HCT116 (cell line): ENCODE data around the gene BOC. TPM values are rescaled to one million over a fixed set of nuclear protein-coding genes. Genes with fewer than 3 reads are reported as not detected.

Experiments used
- ATAC-seq: fragments of 200-7000 bp; cut with Tn5 transposase; 2 replicates; pipeline ENCODE4 v1.9.1; 2020; ENCODE audit warnings: mild to moderate bottlenecking, moderate library complexity
- BruUV-seq: library from RNA; stranded (reverse); fragments of 400-500 nt; replicated peaks from 2 replicates; lab custom pipeline; 2021; lab: Mats Ljungman, UMichigan
- CTCF ChIA-PET: fragments of 300-600 bp; sonication (Branson Sonifier 250); formaldehyde crosslinking; loops from one replicate; lab custom pipeline; 2021; ENCODE audit warnings: antibody characterized with exemption; lab: Charles Lee
- POLR2A ChIA-PET: fragments of 300-600, 350-600 bp; sonication (Branson Sonifier 250); formaldehyde crosslinking; loops from one replicate; lab custom pipeline; 2021; ENCODE audit warnings: antibody characterized with exemption; lab: Charles Lee
- RAD21 ChIA-PET, 2 experiments: fragments of 300-600 bp; sonication (Branson Sonifier 250); formaldehyde crosslinking; loops; one replicate each; lab custom pipeline; 2023; ENCODE audit warnings: low total read pairs in 2 of 2; ENCODE audit not compliant: uncharacterized antibody in 2 of 2, unreplicated experiment in 2 of 2, low non-redundant PET in 1 of 2; lab: Charles Lee
- DNase-seq: peaks from one replicate; pipeline ENCODE4 v3.0.0-alpha.2; 2010; ENCODE audit warnings: low read depth, low spot score
- H2AFZ ChIP-seq: fragments of 200-600 bp; shearing (Covaris generic), sonication (generic); 2 replicates; pipeline ENCODE4 v1.6.1; 2017; ENCODE audit warnings: low read depth, mixed run types, mixed read lengths, antibody characterized with exemption, low read length; ENCODE audit not compliant: poor library complexity, severe bottlenecking
- H3K27ac ChIP-seq: 2 replicates; pipeline ENCODE4 v1.5.1; 2012; ENCODE audit warnings: low read depth, low read length
- H3K27me3 ChIP-seq: fragments of 200-600 bp; sonication (generic); 2 replicates; pipeline ENCODE4 v1.6.1; 2016; ENCODE audit warnings: mixed run types, low read length, mixed read lengths; ENCODE audit not compliant: insufficient read depth
- H3K36me3 ChIP-seq, 2 experiments: fragments of 200-500 bp in 1 of 2; fragments of 200-600 bp in 1 of 2; sonication (Bioruptor generic) in 1 of 2; sonication (generic) in 1 of 2; 2 replicates each; pipeline versions ENCODE4 v1.5.1 to v1.6.1; 2014 to 2016; ENCODE audit warnings: low read length in 2 of 2, inconsistent platforms in 1 of 2, mixed read lengths in 1 of 2, mixed run types in 1 of 2; ENCODE audit not compliant: insufficient read depth in 2 of 2, control insufficient read depth in 1 of 2
- H3K4me1 ChIP-seq, 2 experiments: fragments of 200-600 bp in 1 of 2; sonication (generic) in 1 of 2; 2 replicates each; pipeline versions ENCODE4 v1.5.1 to v1.6.1; 2012 to 2017; ENCODE audit warnings: low read length in 2 of 2, inconsistent platforms in 1 of 2, mild to moderate bottlenecking in 1 of 2, mixed read lengths in 1 of 2, mixed run types in 1 of 2, moderate library complexity in 1 of 2; ENCODE audit not compliant: insufficient read depth in 2 of 2, control insufficient read depth in 1 of 2
- H3K4me2 ChIP-seq: fragments of 200-600 bp; sonication (generic); 2 replicates; pipeline ENCODE4 v1.6.1; 2017; ENCODE audit warnings: mixed run types, low read length, mixed read lengths
- H3K4me3 ChIP-seq, 2 experiments: fragments of 200-600 bp in 1 of 2; sonication (generic) in 1 of 2; replicated peaks in 1 of 2; 2 replicates each; pipeline ENCODE4 v1.5.1; 2011 to 2016; ENCODE audit warnings: low read length in 2 of 2, control low read depth in 1 of 2, low read depth in 1 of 2, mild to moderate bottlenecking in 1 of 2, mixed read lengths in 1 of 2, mixed run types in 1 of 2
- H3K79me2 ChIP-seq: fragments of 200-600 bp; sonication (generic); 2 replicates; pipeline ENCODE4 v1.6.1; 2017; ENCODE audit warnings: mild to moderate bottlenecking, mixed run types, low read length, moderate library complexity, mixed read lengths; ENCODE audit not compliant: insufficient read depth
- H3K9ac ChIP-seq: fragments of 200-600 bp; sonication (generic); 2 replicates; pipeline ENCODE4 v1.6.1; 2016; ENCODE audit warnings: low read length, mixed read lengths
- H3K9me2 ChIP-seq: fragments of 200-600 bp; sonication (generic), shearing (Covaris generic); 2 replicates; pipeline ENCODE4 v1.6.1; 2017; ENCODE audit warnings: mixed run types, mild to moderate bottlenecking, moderate library complexity; ENCODE audit not compliant: insufficient read depth
- H3K9me3 ChIP-seq, 2 experiments: fragments of 200-500 bp in 1 of 2; fragments of 200-600 bp in 1 of 2; sonication (Bioruptor generic) in 1 of 2; sonication (generic) in 1 of 2; 2 replicates each; pipeline ENCODE4 v1.6.1; 2014 to 2017; ENCODE audit warnings: low read length in 2 of 2, mixed read lengths in 2 of 2, inconsistent platforms in 1 of 2, low read depth in 1 of 2, mild to moderate bottlenecking in 1 of 2, mixed run types in 1 of 2, moderate library complexity in 1 of 2; ENCODE audit not compliant: control insufficient read depth in 1 of 2, insufficient read depth in 1 of 2
- H4K20me1 ChIP-seq: fragments of 200-600 bp; sonication (generic), shearing (Covaris generic); 2 replicates; pipeline ENCODE4 v1.6.1; 2017; ENCODE audit warnings: mixed run types, mild to moderate bottlenecking, moderate library complexity; ENCODE audit not compliant: insufficient read depth
- CBX3 ChIP-seq: IDR thresholded peaks from 2 replicates; pipeline ENCODE4 v1.6.1; 2012; ENCODE audit warnings: low read depth
- CEBPB ChIP-seq: IDR thresholded peaks from 2 replicates; pipeline ENCODE4 v1.6.1; 2012; ENCODE audit warnings: low read depth
- EGR1 ChIP-seq: IDR thresholded peaks from 2 replicates; pipeline ENCODE4 v1.6.1; 2012; ENCODE audit warnings: low read depth
- ELF1 ChIP-seq: IDR thresholded peaks from 2 replicates; pipeline ENCODE4 v1.6.1; 2012; ENCODE audit warnings: low read depth, borderline replicate concordance
- EZH2phosphoT487 ChIP-seq: fragments of 200-600 bp; IDR thresholded peaks from 2 replicates; pipeline ENCODE4 v1.6.1; 2018; ENCODE audit warnings: antibody characterized with exemption, borderline replicate concordance
- FOSL1 ChIP-seq: IDR thresholded peaks from 2 replicates; pipeline ENCODE4 v1.6.1; 2012; ENCODE audit warnings: low read depth
- JUND ChIP-seq: IDR thresholded peaks from 2 replicates; pipeline ENCODE4 v1.6.1; 2012
- POLR2AphosphoS5 ChIP-seq: IDR thresholded peaks from 2 replicates; pipeline ENCODE4 v1.6.1; 2011; ENCODE audit warnings: mild to moderate bottlenecking, low read depth, low read length, moderate library complexity
- RAD21 ChIP-seq: IDR thresholded peaks from 2 replicates; pipeline ENCODE4 v1.6.1; 2012; ENCODE audit warnings: low read depth, mild to moderate bottlenecking
- SIN3A ChIP-seq: IDR thresholded peaks from 2 replicates; pipeline ENCODE4 v1.6.1; 2012; ENCODE audit warnings: low read depth
- SP1 ChIP-seq: IDR thresholded peaks from 2 replicates; pipeline ENCODE4 v1.6.1; 2012; ENCODE audit warnings: low read depth
- SRF ChIP-seq: IDR thresholded peaks from 2 replicates; pipeline ENCODE4 v1.6.1; 2012; ENCODE audit warnings: low read depth
- YY1 ChIP-seq: IDR thresholded peaks from 2 replicates; pipeline ENCODE4 v1.6.1; 2011; ENCODE audit warnings: low read length, low read depth, moderate library complexity, mild to moderate bottlenecking; ENCODE audit not compliant: insufficient replicate concordance; ENCODE audit errors: extremely low read depth
- ZNF274 ChIP-seq: fragments of 200-500 bp; sonication (Bioruptor generic); IDR thresholded peaks from 2 replicates; pipeline ENCODE4 v1.6.1; 2014; ENCODE audit warnings: mild to moderate bottlenecking, low read depth, low read length, inconsistent platforms
- intact Hi-C: fragments of 100-400 bp; cut with micrococcal nuclease; formaldehyde crosslinking; loops from 2 replicates; pipeline ENCODE4 v1.10.0; 2022
- total RNA-seq: library from RNA; stranded (reverse); gene quantifications from one replicate; pipeline ENCODE4 v1.2.1, GENCODE V29; 2021; ENCODE audit not compliant: unreplicated experiment
- TF ChIP-seq, protein P1 (sequence below): IDR thresholded peaks from 2 replicates; pipeline ENCODE4 v1.6.1; 2012; ENCODE audit warnings: low read depth
- TF ChIP-seq, protein P2 (sequence below), 3 experiments: fragments of 200-600 bp in 1 of 3; sonication (generic) in 1 of 3; IDR thresholded peaks in 2 of 3; conservative IDR thresholded peaks in 1 of 3; 2 replicates each; pipeline ENCODE4 v1.5.1; 2012 to 2017; ENCODE audit warnings: low read depth in 2 of 3, low read length in 2 of 3, antibody characterized with exemption in 1 of 3, borderline replicate concordance in 1 of 3, control low read depth in 1 of 3, mild to moderate bottlenecking in 1 of 3, mixed read lengths in 1 of 3, mixed run types in 1 of 3, moderate library complexity in 1 of 3; ENCODE audit not compliant: insufficient read depth in 1 of 3
- TF ChIP-seq, protein P3 (sequence below): IDR thresholded peaks from 2 replicates; pipeline ENCODE4 v1.6.1; 2012
- TF ChIP-seq, protein P4 (sequence below): IDR thresholded peaks from 2 replicates; pipeline ENCODE4 v1.6.1; 2012
- TF ChIP-seq, protein P5 (sequence below): IDR thresholded peaks from 2 replicates; pipeline ENCODE4 v1.6.1; 2011; ENCODE audit warnings: mild to moderate bottlenecking, low read length, moderate library complexity; ENCODE audit not compliant: insufficient replicate concordance; ENCODE audit errors: extremely low read depth

Gene BOC
- total RNA-seq, 1 experiment from 2014 or later: 3.3 TPM

DNA sequence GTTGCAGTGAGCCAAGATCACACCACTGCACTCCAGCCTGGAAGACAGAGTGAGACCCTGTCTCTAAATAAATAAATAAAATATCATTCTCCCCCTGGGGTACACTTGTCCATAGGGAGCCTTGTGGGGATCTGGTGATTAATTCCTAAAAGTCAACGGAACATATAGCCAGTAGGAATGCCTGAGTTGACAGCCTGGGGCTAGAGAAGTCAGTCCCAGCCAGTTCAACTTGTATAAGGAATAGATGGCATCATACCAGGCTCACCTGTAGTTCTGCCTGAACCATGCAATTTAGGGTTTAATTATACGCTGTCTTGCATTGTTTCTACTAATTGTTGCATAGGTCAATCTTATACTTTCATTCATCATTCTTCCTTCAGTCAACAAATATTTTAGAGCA is 5.9 kb upstream of the BOC start:
- Histone ChIP-seq H3K9ac (no peak overlapping the region), H3K4me3 (no peak overlapping the region), H3K4me2 (no peak overlapping the region), H3K79me2 (no peaks in the 10 kb centered on the region), H2AFZ (no peak overlapping the region), H3K9me3 (no peaks in the 10 kb centered on the region), H3K9me2 (no peaks in the 10 kb centered on the region), H3K4me1 (no peaks in the 10 kb centered on the region), H3K27me3 (no peaks in the 10 kb centered on the region), H3K27ac (no peak overlapping the region), H4K20me1 (no peaks in the 10 kb centered on the region), H3K36me3 (no peaks in the 10 kb centered on the region)
- ChIA-PET POLR2A (no interaction called here), CTCF (no interaction called here), RAD21 (no interaction called here)
- no peak for TF ChIP-seq SP1
- TF ChIP-seq EGR1: no peak
- TF ChIP-seq EZH2phosphoT487: no peak
- TF ChIP-seq SRF: no peak
- TF ChIP-seq JUND: no peak
- TF ChIP-seq ZNF274: no peak
- TF ChIP-seq, protein P1, sequence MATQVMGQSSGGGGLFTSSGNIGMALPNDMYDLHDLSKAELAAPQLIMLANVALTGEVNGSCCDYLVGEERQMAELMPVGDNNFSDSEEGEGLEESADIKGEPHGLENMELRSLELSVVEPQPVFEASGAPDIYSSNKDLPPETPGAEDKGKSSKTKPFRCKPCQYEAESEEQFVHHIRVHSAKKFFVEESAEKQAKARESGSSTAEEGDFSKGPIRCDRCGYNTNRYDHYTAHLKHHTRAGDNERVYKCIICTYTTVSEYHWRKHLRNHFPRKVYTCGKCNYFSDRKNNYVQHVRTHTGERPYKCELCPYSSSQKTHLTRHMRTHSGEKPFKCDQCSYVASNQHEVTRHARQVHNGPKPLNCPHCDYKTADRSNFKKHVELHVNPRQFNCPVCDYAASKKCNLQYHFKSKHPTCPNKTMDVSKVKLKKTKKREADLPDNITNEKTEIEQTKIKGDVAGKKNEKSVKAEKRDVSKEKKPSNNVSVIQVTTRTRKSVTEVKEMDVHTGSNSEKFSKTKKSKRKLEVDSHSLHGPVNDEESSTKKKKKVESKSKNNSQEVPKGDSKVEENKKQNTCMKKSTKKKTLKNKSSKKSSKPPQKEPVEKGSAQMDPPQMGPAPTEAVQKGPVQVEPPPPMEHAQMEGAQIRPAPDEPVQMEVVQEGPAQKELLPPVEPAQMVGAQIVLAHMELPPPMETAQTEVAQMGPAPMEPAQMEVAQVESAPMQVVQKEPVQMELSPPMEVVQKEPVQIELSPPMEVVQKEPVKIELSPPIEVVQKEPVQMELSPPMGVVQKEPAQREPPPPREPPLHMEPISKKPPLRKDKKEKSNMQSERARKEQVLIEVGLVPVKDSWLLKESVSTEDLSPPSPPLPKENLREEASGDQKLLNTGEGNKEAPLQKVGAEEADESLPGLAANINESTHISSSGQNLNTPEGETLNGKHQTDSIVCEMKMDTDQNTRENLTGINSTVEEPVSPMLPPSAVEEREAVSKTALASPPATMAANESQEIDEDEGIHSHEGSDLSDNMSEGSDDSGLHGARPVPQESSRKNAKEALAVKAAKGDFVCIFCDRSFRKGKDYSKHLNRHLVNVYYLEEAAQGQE: no peak
- no peak for TF ChIP-seq SIN3A
- no peak for TF ChIP-seq CEBPB
- TF ChIP-seq YY1: no peak
- TF ChIP-seq RAD21: no peak
- TF ChIP-seq, protein P2, sequence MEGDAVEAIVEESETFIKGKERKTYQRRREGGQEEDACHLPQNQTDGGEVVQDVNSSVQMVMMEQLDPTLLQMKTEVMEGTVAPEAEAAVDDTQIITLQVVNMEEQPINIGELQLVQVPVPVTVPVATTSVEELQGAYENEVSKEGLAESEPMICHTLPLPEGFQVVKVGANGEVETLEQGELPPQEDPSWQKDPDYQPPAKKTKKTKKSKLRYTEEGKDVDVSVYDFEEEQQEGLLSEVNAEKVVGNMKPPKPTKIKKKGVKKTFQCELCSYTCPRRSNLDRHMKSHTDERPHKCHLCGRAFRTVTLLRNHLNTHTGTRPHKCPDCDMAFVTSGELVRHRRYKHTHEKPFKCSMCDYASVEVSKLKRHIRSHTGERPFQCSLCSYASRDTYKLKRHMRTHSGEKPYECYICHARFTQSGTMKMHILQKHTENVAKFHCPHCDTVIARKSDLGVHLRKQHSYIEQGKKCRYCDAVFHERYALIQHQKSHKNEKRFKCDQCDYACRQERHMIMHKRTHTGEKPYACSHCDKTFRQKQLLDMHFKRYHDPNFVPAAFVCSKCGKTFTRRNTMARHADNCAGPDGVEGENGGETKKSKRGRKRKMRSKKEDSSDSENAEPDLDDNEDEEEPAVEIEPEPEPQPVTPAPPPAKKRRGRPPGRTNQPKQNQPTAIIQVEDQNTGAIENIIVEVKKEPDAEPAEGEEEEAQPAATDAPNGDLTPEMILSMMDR (IDR thresholded peaks at IDR 0.05 in 2 of 3, conservative IDR thresholded peaks at IDR 0.05 in 1 of 3; ENCODE audit: borderline replicate concordance in 1 of 3, insufficient read depth in 1 of 3, low read depth in 2 of 3, low read length in 2 of 3): no peak
- no peak for TF ChIP-seq FOSL1
- TF ChIP-seq POLR2AphosphoS5: no peak
- TF ChIP-seq, protein P3, sequence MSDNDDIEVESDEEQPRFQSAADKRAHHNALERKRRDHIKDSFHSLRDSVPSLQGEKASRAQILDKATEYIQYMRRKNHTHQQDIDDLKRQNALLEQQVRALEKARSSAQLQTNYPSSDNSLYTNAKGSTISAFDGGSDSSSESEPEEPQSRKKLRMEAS: no peak
- TF ChIP-seq, protein P4, sequence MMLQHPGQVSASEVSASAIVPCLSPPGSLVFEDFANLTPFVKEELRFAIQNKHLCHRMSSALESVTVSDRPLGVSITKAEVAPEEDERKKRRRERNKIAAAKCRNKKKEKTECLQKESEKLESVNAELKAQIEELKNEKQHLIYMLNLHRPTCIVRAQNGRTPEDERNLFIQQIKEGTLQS: no peak
- TF ChIP-seq, protein P5, sequence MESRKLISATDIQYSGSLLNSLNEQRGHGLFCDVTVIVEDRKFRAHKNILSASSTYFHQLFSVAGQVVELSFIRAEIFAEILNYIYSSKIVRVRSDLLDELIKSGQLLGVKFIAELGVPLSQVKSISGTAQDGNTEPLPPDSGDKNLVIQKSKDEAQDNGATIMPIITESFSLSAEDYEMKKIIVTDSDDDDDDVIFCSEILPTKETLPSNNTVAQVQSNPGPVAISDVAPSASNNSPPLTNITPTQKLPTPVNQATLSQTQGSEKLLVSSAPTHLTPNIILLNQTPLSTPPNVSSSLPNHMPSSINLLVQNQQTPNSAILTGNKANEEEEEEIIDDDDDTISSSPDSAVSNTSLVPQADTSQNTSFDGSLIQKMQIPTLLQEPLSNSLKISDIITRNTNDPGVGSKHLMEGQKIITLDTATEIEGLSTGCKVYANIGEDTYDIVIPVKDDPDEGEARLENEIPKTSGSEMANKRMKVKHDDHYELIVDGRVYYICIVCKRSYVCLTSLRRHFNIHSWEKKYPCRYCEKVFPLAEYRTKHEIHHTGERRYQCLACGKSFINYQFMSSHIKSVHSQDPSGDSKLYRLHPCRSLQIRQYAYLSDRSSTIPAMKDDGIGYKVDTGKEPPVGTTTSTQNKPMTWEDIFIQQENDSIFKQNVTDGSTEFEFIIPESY: no peak
- TF ChIP-seq CBX3: no peak
- TF ChIP-seq ELF1: no peak
- no peak for DNase-seq
- no peak for ATAC-seq
- BruUV-seq: no TSS peak
- intact Hi-C loops: no loop called here
